Smooth muscle cell (in vitro differentiated cells): ENCODE results near the gene SEMA4B. TPM values are rescaled to one million over a fixed set of nuclear protein-coding genes. Genes with fewer than 3 reads are reported as not detected.

Source experiments
- DNase-seq: peaks from one replicate; lab custom pipeline; 2025; ENCODE audit not compliant: unreplicated experiment; lab: John Stamatoyannopoulos, UW
- H2AFZ ChIP-seq: fragments of 200-600 bp; sonication (generic); 2 replicates; pipeline ENCODE4 v1.6.0; 2016; ENCODE audit warnings: antibody characterized with exemption, low read depth, mild to moderate bottlenecking
- H3F3A ChIP-seq: fragments of 200-600 bp; sonication (generic); 2 replicates; pipeline ENCODE4 v1.6.0; 2017; ENCODE audit warnings: antibody characterized with exemption, low read depth
- H3K27ac ChIP-seq: fragments of 200-600 bp; sonication (generic); 2 replicates; pipeline ENCODE4 v1.5.1; 2016; ENCODE audit warnings: low read depth, mild to moderate bottlenecking
- H3K27me3 ChIP-seq: fragments of 200-600 bp; sonication (generic); 2 replicates; pipeline ENCODE4 v1.6.1; 2016; ENCODE audit warnings: low read depth, mild to moderate bottlenecking
- H3K36me3 ChIP-seq: fragments of 200-600 bp; sonication (generic); 2 replicates; pipeline ENCODE4 v1.5.1; 2016; ENCODE audit warnings: low read depth
- H3K4me1 ChIP-seq: fragments of 200-600 bp; sonication (generic); 2 replicates; pipeline ENCODE4 v1.5.1; 2016; ENCODE audit warnings: low read depth
- H3K4me2 ChIP-seq: fragments of 200-600 bp; sonication (generic); 2 replicates; pipeline ENCODE4 v1.6.0; 2016; ENCODE audit warnings: mild to moderate bottlenecking
- H3K4me3 ChIP-seq: fragments of 200-600 bp; sonication (generic); 2 replicates; pipeline ENCODE4 v1.5.1; 2016; ENCODE audit warnings: mild to moderate bottlenecking
- H3K79me2 ChIP-seq: fragments of 200-600 bp; sonication (generic); 2 replicates; pipeline ENCODE4 v1.6.0; 2016; ENCODE audit warnings: low read depth, mild to moderate bottlenecking
- H3K9ac ChIP-seq: fragments of 200-600 bp; sonication (generic); 2 replicates; pipeline ENCODE4 v1.6.0; 2016; ENCODE audit warnings: low read depth
- H3K9me3 ChIP-seq: fragments of 200-600 bp; sonication (generic); replicated peaks from 2 replicates; pipeline ENCODE4 v1.5.1; 2016; ENCODE audit warnings: low read depth
- H4K20me1 ChIP-seq: fragments of 200-600 bp; sonication (generic); 2 replicates; pipeline ENCODE4 v1.6.0; 2016; ENCODE audit warnings: low read depth
- CTCF ChIP-seq: fragments of 200-600 bp; sonication (generic); IDR thresholded peaks from 2 replicates; pipeline ENCODE4 v1.5.1; 2017; ENCODE audit warnings: borderline replicate concordance, mild to moderate bottlenecking, antibody characterized with exemption; ENCODE audit not compliant: insufficient read depth, poor library complexity, severe bottlenecking
- WGBS: methylation state at CpG from one replicate; pipeline ENCODE4 v1.1.7; 2016; ENCODE audit warnings: low lambda C conversion rate; 5-methylcytosine and 5-hydroxymethylcytosine counted together
- polyA plus RNA-seq: library from polyadenylated mRNA; unstranded; fragments of >200 nt; fragmentation: Nextera tagmentation; extraction: Ambion mirVana; gene quantifications from 2 replicates; pipeline ENCODE4 v1.2.1, GENCODE V29; 2016
- total RNA-seq: library from RNA; depleted of rRNA; stranded (reverse); fragments of >200 nt; gene quantifications from 2 replicates; pipeline ENCODE4 v1.2.3, GENCODE V29; 2014

Gene SEMA4B
- total and polyA plus RNA-seq, 2 experiments from 2014 or later = 29.6 to 51.4 TPM

- DNase-seq = no peak
- Histone ChIP-seq H3F3A (peaks cover 7% of the 10 kb centered on the region), H3K36me3 (no peaks in the 10 kb centered on the region), H3K4me1 (peaks cover 5% of the 10 kb centered on the region), H3K27me3 (no peaks in the 10 kb centered on the region), H3K4me2 (no peak overlapping the region), H3K27ac (no peak overlapping the region), H3K9me3 (no peaks in the 10 kb centered on the region), H3K79me2 (no peaks in the 10 kb centered on the region), H4K20me1 (no peaks in the 10 kb centered on the region), H3K9ac (no peak overlapping the region), H2AFZ (no peak overlapping the region), H3K4me3 (no peak overlapping the region)
- 79% methylated on average over 10 of the region's 10 CpGs for WGBS
- TF ChIP-seq CTCF = no peak
These were observed 22.4 kb upstream of the SEMA4B start for GRCh38 chr15:90178468-90179435.

- WGBS = 90% methylated on average over 2 of the region's 2 CpGs
- H3K79me2 ChIP-seq = no peaks in the 10 kb centered on the region
- H3K27ac ChIP-seq = no peak overlapping the region
- DNase-seq = no peak
- H3K4me1 ChIP-seq = peaks cover 11% of the 10 kb centered on the region
- no peaks in the 10 kb centered on the region for H3K9me3 ChIP-seq
- H3K4me2 ChIP-seq = no peak overlapping the region
- H4K20me1 ChIP-seq = no peaks in the 10 kb centered on the region
- H3K9ac ChIP-seq = no peak overlapping the region
- no peak for TF ChIP-seq CTCF
- H3K27me3 ChIP-seq = no peaks in the 10 kb centered on the region
- H3K36me3 ChIP-seq = no peaks in the 10 kb centered on the region
- no peak overlapping the region for H3K4me3 ChIP-seq
- H3F3A ChIP-seq = peaks cover 16% of the 10 kb centered on the region
- no peak overlapping the region for H2AFZ ChIP-seq
These were observed 19.4 kb upstream of the SEMA4B start for GRCh38 chr15:90181776-90182175.

GRCh38 chr15:90184119-90184785 is 16.9 kb upstream of the SEMA4B start:
- Histone ChIP-seq H2AFZ (peak overlapping the region; percentile 78), H3K27me3 (no peaks in the 10 kb centered on the region), H3K9ac (no peak overlapping the region), H3K27ac (peak overlapping the region; percentile 48), H3K4me1 (peaks cover 11% of the 10 kb centered on the region), H4K20me1 (no peaks in the 10 kb centered on the region), H3K9me3 (no peaks in the 10 kb centered on the region), H3F3A (peaks cover 16% of the 10 kb centered on the region), H3K79me2 (no peaks in the 10 kb centered on the region), H3K36me3 (no peaks in the 10 kb centered on the region), H3K4me3 (peak overlapping the region; percentile 66), H3K4me2 (peak overlapping the region; percentile 91)
- TF ChIP-seq CTCF = no peak
- DNase-seq = no peak
- 16% methylated on average over 27 of the region's 27 CpGs for WGBS
